ENCODE data around the gene TRPM4. TPM values are rescaled to one million over a fixed set of nuclear protein-coding genes. Genes with fewer than 3 reads are reported as not detected.
A peak's percentile ranks its signal among the peaks of the same experiment; 100 is the strongest.

Gene TRPM4
- total and polyA plus RNA-seq, 2 of the 8 experiments (the other 6 are each of a cell fraction or from before 2014, with no cell fraction given), result 11.3 to 13.3 TPM

GRCh38 chr19:49120868-49121267, 36.7 kb upstream of the TRPM4 start:
- peaks cover 8 to 19% (median 17%) of the 10 kb centered on the region in 4 experiments for H3K27me3 ChIP-seq (replicated peaks in 1 of 4; ENCODE audit: control insufficient read depth in 3 of 4, extremely low read depth in 1 of 4, insufficient read depth in 3 of 4, low read length in 3 of 4)
- WGBS, 2 experiments (ENCODE audit: extremely low coverage in 1 of 2, insufficient coverage in 1 of 2, insufficient read length in 1 of 2, insufficient replicate concordance in 2 of 2, low coverage in 1 of 2, low lambda C conversion rate in 2 of 2, missing lambda C conversion rate in 1 of 2), result 86% methylated on average over 2 of the region's 2 CpGs; no CpG with 5 or more reads in 1 of the 2 experiments
- H4K20me1 ChIP-seq (replicated peaks in 1 of 2; ENCODE audit: control insufficient read depth in 1 of 2, insufficient read depth in 2 of 2, low read length in 2 of 2), result peaks cover 0 to 9% of the 10 kb centered on the region in 2 experiments
- no peak overlapping the region for H4K91ac ChIP-seq (replicated peaks; ENCODE audit: insufficient read length, low read length)
- H2AFZ ChIP-seq (ENCODE audit: low read length), result no peak overlapping the region
- no peak overlapping the region for H3K9ac ChIP-seq (replicated peaks in 1 of 4; ENCODE audit: extremely low read depth in 1 of 4, low read depth in 3 of 4, low read length in 3 of 4)
- no peak overlapping the region for H2BK5ac ChIP-seq (ENCODE audit: low read depth, low read length)
- H3K56ac ChIP-seq (replicated peaks; ENCODE audit: insufficient read length, low read depth, low read length), result no peak overlapping the region
- no peaks in the 10 kb centered on the region for H3K36me3 ChIP-seq (ENCODE audit: control insufficient read depth in 2 of 4, insufficient read depth in 4 of 4, low read length in 3 of 4)
- H3K4ac ChIP-seq (replicated peaks; ENCODE audit: insufficient read length, low read depth, low read length), result no peak overlapping the region
- H3K79me2 ChIP-seq (ENCODE audit: control insufficient read depth in 1 of 2, insufficient read depth in 2 of 2, low read length in 2 of 2), result no peaks in the 10 kb centered on the region
- DNase-seq (ENCODE audit: low read depth in 1 of 2, low spot score in 2 of 2), result no peak
- H3K18ac ChIP-seq (ENCODE audit: extremely low read depth, low read length), result no peak overlapping the region
- no peak for FAIRE-seq
- POLR2A ChIA-PET (ENCODE audit: partially characterized antibody), result interaction anchor here (1.2 to 2.3 kb wide), 11 partner anchors 9 to 87 kb away, joined by 3 to 24 read pairs (median 4); no protein-coding TSS in a partner anchor
- H3K4me3 ChIP-seq (ENCODE audit: extremely low read depth in 1 of 4, insufficient read depth in 2 of 4, low read depth in 3 of 4, low read length in 4 of 4), result no peak overlapping the region
- H3K27ac ChIP-seq (ENCODE audit: low read depth, low read length), result no peak overlapping the region
- no peak overlapping the region for H2BK120ac ChIP-seq (replicated peaks; ENCODE audit: low read depth, low read length)
- CTCF ChIA-PET (ENCODE audit: partially characterized antibody), result interaction anchor here (0.6 to 3.0 kb wide), 16 partner anchors 8 to 1116 kb away, joined by 3 to 11 read pairs (median 4); no protein-coding TSS in a partner anchor
- H4K5ac ChIP-seq (ENCODE audit: insufficient read length, low read depth, low read length), result no peak overlapping the region
- H3K4me2 ChIP-seq (ENCODE audit: insufficient read depth in 1 of 2, low read depth in 2 of 2, low read length in 2 of 2), result peak overlapping the region in 1 of 2 experiments; percentile 86; a peak in 1 of 4 replicates
- no peak overlapping the region for H2BK20ac ChIP-seq (ENCODE audit: low read length)
- no peaks in the 10 kb centered on the region; the same call in 1 of the 2 replicates for H3K79me1 ChIP-seq (ENCODE audit: low read depth, low read length)
- no peak overlapping the region for H2BK15ac ChIP-seq (ENCODE audit: low read length)
- H3K14ac ChIP-seq (ENCODE audit: insufficient read length), result no peak overlapping the region
- H4K8ac ChIP-seq (ENCODE audit: extremely low read depth, insufficient read depth, low read length), result no peak overlapping the region
- H3K9me3 ChIP-seq (ENCODE audit: insufficient read depth in 2 of 2, low read depth in 1 of 2, low read length in 1 of 2), result no peaks in the 10 kb centered on the region
- H2BK12ac ChIP-seq (ENCODE audit: low read depth, low read length), result no peak overlapping the region
- H3K23ac ChIP-seq (ENCODE audit: insufficient read length), result no peak overlapping the region
- peaks cover 11% of the 10 kb centered on the region; the same call in 1 of the 2 replicates for H3K23me2 ChIP-seq (ENCODE audit: low read depth, low read length)
- no peak overlapping the region for H2AK5ac ChIP-seq (ENCODE audit: low read depth, low read length)
- H3K4me1 ChIP-seq (replicated peaks in 1 of 4; ENCODE audit: control insufficient read depth in 3 of 4, insufficient read depth in 4 of 4, low read length in 3 of 4), result peaks cover 0 to 8% (median 6%) of the 10 kb centered on the region in 4 experiments; a peak in 4 of 7 replicates
